Measurements from ENCODE around the gene SDK2.

DNA sequence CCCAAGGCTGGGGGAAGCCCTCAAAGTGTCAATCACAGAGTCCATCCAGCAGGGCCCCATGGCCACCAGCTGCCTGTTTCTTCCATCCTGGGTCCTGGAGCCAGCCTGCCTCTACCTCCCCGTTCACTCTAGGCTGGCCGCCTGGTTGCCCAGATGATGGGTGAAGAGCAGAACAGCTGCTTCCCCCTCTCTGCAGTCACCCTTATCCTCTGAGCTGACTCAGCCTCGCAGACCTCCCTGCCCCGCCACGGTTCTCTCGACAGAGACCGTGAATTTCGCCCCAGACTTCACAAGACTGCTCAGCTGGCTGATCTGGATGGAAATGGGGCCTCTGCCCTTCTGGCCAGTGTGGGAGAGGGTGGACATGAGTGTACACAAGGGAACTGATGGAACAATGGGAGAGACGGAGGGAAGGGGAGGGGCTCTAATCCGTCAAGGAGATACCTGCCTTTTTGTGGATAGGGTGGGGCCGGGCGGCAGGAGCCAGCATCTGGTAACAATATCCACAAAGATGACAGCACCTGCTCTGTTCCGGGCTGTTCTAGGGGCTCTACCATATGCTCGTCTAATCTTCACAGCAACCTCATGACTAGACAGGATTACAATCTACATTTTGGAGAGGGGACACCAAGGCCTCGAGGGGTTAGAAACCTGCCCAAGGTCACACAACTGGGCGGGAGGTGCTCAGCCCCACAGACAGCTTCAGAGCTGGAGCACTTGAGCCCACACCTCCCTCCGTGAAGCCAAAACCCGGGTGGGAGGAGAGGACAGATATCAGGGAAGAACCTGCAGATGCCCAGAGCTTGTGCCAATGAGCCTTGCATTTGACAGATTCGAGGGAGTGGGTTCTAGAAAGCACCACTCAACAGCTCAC, 136.0 kb downstream of the SDK2 start:
- TF ChIP-seq, protein P1, sequence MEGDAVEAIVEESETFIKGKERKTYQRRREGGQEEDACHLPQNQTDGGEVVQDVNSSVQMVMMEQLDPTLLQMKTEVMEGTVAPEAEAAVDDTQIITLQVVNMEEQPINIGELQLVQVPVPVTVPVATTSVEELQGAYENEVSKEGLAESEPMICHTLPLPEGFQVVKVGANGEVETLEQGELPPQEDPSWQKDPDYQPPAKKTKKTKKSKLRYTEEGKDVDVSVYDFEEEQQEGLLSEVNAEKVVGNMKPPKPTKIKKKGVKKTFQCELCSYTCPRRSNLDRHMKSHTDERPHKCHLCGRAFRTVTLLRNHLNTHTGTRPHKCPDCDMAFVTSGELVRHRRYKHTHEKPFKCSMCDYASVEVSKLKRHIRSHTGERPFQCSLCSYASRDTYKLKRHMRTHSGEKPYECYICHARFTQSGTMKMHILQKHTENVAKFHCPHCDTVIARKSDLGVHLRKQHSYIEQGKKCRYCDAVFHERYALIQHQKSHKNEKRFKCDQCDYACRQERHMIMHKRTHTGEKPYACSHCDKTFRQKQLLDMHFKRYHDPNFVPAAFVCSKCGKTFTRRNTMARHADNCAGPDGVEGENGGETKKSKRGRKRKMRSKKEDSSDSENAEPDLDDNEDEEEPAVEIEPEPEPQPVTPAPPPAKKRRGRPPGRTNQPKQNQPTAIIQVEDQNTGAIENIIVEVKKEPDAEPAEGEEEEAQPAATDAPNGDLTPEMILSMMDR (IDR thresholded peaks at IDR 0.05), result no peak
- no peak for TF ChIP-seq POLR2A (IDR thresholded peaks at IDR 0.05)
- no peak for TF ChIP-seq POLR2AphosphoS5 (IDR thresholded peaks at IDR 0.05)
- TF ChIP-seq EP300 (IDR thresholded peaks at IDR 0.05), result no peak
